Kidney glomerular epithelial cell (primary cell): ENCODE measurements around the gene SRSF2.
"Not testable (repeated sequence)": the region's sequence is repeated elsewhere in the genome, so short reads cannot be mapped to it uniquely, and the experiment has no call there.

Source experiments
- DNase-seq: peaks from one replicate; lab custom pipeline; 2025; lab: John Stamatoyannopoulos, UW

The SRSF2 gene

GRCh38 chr17:76738468-76738850 lies 1.3 kb upstream of the SRSF2 start:
- DNase-seq = no peak

DNA sequence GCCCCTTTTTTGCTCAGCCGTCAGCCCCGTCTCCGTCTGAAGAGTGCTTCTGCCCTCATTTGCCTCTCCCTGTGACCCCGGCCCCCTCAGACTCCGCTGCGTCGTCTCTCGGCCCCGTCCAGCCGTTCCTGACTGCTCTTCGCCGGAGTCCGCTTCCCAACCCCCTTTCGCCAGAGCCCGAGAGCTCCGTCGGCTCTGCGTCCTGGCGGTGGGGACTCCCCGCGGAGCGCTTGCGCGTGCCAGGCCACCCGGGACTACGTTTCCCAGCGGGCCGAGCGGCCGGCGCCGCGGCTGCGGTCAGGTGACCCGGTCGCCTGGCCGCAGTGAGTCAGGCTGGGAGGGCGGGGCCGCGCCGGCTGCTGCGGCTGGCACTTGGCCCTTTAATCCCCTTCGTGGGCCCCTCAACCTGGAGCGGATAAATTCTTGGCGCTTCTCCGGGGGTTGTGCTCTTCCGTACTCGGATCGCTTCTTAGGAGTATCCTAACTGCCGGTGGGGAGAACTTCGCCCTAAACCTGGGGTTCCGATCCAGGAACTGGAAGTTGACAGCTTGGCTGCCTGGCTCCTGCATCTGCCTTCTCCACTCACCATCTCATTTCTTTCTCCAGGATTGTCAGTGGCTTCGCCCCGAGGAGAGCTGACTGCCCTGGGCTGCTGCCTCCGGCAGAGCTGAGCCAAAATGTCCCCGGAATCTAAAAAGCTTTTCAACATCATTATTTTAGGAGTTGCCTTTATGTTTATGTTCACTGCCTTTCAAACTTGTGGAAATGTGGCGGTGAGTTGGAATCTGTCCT lies 741 bp upstream of the SRSF2 start, which contains the start of gene MFSD11:
Gene MFSD11 (plus strand): TSS at position 444 of the 792 bp plus-strand sequence. CDS start 234 bp downstream, at position 678.
- DNase-seq = peak; percentile 91

GRCh38 chr17:76736349-76737081 lies 616 bp downstream of the SRSF2 start:
- DNase-seq = peak; percentile 30

- DNase-seq = no peak
Measured at GRCh38 chr17:76735586-76736348, 1.4 kb downstream of the SRSF2 start.

GRCh38 chr17:76735006-76735405 lies 2.1 kb downstream of the SRSF2 start:
- DNase-seq = peak; percentile 29

DNA sequence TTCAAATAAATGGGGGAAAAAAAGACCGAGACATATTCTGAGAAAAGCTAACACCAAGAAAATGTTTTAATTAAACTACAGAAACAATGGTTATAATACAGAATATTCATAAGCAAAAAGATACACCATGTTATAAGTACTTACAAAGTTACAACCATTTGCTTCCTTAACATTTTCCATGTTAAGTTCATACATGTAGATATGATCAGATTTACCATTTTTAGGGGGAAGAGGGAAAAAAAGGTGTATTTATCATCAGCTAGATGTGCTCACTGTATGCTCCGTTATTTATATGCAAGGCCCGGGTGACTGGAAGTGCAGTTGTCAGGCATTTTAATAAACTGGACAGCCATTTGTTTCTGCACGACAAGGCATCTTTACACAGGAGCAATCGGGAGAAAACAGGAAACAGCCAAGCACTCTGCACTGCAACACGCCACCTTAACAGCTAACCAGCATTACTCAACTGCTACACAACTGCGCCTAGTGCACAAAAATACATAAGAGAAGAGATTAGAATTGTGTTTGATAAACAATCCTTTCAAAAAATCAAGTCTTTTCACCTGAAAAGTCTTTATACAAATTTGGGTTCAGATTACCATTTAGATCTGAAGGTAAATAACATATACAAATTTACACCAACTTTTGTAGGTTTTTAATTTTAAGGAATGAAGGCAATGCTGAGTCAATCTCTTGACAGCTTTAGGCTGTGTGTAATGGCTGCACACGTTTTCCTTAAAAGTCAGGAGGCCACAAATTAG lies 2.9 kb downstream of the SRSF2 start:
- no peak for DNase-seq

DNA sequence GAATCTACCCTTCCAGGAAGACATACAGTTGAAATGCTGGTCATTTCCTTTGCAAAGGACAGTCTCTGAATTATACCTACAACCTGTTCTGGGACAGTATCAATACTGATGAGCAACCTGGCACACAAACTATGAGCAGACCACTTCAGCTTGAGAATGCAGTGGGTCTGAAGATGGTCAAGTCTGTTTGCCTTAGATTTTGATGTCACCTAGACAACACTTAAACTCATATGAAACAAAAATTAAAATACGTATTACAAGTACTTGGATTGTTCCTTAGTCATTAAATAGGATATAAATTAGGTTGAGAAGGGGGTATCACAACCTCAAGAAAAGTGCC lies 3.5 kb downstream of the SRSF2 start:
- DNase-seq = no peak

DNA sequence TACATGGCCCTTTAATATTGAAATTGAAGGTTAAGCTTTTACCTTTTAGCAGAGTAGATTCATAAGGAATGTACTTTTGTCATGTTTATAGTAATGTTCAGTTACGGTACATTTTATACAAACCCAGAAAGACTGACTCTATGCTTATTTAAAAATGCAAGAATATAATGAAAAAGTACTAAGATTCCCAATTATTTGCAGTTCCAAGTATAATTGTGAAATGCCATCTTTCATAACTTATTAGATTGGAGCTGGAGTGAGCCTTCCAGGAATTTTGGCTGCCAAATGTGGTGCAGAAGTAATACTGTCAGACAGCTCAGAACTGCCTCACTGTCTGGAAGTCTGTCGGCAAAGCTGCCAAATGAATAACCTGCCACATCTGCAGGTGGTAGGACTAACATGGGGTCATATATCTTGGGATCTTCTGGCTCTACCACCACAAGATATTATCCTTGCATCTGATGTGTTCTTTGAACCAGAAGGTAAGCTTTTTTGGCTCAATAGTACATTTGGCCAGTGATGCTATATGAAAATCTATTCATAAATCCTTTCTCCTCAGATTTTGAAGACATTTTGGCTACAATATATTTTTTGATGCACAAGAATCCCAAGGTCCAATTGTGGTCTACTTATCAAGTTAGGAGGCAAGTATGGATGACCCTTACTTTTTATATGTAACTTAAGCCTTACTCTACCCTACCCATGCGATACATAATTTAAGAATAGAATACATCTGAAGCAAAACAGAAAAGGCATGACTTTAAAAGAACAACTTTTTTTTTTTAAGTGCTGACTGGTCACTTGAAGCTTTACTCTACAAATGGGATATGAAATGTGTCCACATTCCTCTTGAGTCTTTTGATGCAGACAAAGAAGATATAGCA lies 4.2 kb downstream of the SRSF2 start:
- DNase-seq = no peak

DNA sequence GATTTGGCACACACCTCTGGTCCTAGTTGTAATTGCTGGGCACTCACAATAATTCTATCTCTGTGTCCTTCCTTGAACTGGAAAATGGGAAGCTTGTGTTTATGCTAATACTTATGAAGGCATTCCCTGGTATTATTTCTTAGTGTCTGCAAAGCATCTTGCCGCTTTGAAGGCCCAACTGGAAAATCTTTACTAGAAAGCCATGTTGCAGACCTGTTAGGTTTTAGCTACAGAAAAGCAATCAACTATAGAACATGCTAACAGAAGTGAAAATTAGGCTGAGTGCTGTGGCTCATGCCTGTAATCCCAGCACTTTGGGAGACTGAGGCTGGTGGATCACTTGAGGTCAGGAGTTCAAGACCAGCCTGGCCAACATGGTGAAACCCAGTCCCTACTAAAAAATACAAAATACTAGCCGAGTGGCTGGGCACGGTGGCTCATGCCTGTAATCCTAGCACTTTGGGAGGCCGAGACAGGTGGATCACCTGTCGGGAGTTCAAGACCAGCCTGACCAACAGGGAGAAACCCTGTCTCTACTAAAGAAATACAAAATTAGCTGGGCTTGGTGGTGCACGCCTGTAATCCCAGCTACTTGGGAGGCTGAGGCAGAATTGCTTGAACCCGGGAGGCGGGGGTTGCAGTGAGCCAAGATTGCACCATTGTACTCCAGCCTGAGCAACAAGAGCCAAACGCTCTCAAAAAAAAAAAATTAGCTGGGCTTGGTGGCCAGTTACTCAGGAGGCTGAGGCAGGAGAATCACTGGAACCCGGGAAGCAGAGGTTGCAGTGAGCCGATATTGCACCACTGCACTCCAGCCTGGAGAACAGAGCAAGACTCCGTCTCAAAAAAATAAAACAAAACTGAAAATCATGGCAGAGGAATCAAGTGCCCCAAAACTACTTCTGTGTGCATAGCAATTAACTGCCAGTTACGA lies 5.1 kb downstream of the SRSF2 start:
- DNase-seq = not testable (repeated sequence)

DNA sequence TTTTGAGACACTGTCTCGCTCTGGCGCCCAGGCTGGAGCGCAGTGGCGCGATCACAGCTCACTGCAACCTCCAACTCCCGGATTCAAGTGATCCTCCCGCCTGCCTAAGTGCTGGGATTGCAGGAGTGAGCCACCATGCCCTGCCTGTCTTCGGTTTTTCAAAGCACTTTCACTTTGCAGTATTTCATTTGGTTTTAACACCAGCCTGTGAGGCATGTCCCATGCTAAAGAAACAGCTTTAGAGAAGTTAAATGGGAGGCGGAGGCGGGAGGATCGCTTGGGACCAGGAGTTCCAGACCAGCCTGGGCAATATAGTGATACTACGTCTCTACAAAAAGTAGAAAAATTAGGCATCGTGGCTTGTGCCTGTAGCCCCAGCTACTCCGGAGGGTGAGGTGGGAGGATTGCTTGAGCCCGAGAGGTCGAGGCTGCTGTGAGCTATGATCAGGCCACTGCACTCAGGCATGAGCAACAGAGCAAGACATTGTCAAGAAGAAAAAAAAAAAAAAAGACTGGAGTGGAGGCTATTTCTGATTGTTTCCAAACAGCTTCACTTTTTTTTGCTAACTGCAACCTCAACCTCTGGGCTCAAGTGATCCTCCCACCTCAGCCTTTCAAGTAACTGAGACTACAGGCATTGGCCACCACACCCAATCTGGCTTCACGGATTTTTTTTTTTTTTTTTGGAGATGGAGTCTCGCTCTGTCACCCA lies 9.2 kb downstream of the SRSF2 start:
- peak; percentile 35 for DNase-seq

DNA sequence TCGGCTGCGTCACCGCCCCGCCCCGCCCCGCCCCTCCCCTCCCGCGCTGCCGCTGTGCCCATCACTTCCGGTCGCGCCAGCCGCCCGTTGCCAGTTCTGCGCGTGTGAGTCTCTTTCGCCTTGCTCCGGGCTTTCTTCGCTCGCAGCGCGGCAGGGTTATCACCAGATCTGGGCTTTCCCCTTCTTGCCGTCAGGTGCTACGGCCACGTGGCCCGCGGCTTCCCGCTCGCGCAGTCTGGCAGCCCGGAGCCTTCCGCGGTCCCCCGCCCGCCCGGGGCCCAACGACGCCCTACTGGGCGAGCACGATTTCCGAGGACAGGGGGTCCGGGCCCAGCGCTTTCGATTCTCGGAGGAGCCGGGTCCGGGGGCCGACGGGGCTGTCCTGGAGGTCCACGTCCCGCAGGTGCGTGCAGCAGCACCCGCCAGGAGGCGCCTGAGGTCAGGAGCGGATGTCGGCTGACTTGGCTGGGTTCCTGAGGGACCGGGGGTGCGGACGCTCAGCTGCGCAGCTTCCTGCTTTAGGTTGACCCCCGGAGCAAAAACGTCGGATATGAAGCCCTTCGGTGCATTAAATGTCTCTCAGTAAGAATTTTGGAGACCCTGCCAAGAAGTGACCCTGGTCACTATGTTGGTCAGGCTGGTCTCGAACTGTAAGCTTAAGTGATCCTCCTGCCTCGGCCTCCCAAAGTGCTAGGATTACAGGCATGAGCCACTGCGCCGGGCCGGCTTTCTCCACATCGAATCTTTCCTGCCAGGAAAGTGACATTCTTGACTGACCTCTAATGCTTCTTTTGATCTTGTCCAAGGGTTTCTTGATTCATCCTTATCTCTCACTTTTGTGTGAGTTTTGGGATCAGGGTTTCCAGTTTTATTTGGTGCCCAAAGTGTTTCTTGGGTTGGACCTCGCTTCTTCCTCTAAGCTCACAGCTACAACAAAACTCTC lies 10.1 kb downstream of the SRSF2 start, which contains the start of gene METTL23:
Gene METTL23 (plus strand): TSS at position 64 of the 943 bp plus-strand sequence. CDS start 2,872 bp downstream, outside the sequence.
- peak; percentile 21 for DNase-seq

DNA sequence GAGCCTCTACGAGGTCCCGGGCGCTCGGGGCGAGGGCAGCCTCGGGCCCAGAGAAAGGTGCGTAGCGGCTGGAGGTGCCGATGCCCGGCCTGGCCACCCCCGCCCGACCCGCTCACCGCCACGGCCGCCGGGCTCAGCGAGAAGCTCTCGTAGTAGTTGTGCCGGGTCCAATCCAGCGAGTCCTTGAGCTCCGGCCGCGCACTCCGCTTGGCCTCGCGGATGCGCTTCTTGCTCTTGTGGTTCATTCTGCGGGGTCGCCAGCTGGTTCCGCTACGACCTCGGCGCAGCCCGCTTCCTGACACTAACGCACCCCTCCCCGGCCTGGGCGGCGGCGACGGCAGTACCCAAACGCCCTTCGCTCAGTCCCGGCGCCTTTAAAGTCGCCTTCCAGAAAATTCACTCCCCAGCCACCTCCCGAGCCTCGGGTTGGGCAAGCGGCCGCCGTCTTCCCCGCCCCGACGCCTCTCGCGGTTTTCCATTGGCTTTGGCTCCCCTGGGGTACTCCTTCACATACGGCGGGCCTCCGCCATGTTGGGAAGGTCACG lies 10.8 kb downstream of the SRSF2 start, which contains the start of gene JMJD6:
Gene JMJD6 (minus strand): TSS at position 376 of the 545 bp plus-strand sequence. CDS start 131 bp downstream, at position 245.
- peak; percentile 90 for DNase-seq

- no peak for DNase-seq
Measured at GRCh38 chr17:76725580-76726230, 11.4 kb downstream of the SRSF2 start.

DNA sequence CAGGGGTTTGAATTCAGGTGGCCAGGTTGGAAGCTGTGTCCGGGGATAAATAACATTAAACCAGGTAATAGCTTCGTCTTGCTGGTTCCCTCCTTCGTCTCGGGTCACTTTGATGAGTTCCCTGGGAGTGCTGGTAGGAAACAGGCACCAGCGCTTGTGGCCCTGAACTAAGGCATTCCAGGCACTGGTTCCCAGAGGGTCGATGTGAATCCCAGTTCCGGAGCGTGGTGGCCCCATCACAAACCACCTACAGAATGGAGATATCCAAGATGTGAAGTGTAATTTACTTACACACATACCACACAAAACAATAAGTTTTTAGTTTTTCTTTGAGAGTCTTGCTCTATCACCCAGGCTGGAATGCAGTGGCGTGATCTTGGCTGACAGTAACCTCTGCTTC lies 13.3 kb downstream of the SRSF2 start:
- no peak for DNase-seq

DNA sequence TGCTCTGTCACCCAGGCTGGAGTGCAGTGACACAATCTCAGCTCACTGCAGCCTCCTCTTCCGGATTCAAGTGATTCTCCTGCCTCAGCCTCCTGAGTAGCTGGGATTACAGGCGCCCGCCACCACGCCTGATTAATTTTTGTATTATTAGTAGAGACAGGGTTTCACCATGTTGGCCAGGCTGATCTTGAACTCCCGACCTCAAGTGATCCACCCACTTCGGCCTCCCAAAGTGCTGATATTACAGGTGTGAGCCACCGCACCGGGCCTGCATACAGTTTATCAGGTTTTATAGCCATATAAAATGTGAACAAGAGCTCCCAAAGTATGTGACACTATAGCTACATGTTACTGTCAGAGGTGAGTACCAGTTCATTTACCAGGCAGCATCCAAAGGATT lies 14.2 kb downstream of the SRSF2 start:
- DNase-seq = not testable (repeated sequence)

GRCh38 chr17:76722279-76722678 lies 14.9 kb downstream of the SRSF2 start:
- DNase-seq = no peak

DNA sequence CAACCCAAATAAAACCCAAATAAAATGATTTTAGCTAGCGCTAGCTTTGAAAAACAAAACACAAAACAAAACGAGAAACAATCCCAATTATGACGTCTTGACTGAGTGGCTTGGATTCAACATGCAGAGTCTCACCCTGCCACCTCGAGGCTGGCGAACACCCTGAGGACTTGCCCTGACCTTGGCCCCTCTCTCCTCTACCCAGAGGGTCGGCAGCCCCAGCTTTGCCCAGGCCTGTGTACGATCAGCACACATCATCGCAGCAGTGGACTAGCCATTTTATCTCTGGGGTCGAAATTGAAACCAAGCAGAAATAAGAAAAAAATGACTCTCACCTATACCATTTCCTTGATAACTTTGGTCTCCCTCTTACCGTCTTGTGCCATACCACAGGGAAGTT lies 15.7 kb downstream of the SRSF2 start:
- no peak for DNase-seq
